DMS 273 (cell line): ENCODE data around the gene STRN.
"Not testable (repeated sequence)": the region's sequence is repeated elsewhere in the genome, so short reads cannot be mapped to it uniquely, and the experiment has no call there.

Experiments
- DNase-seq: peaks from one replicate; lab custom pipeline; 2025; ENCODE audit not compliant: unreplicated experiment; lab: John Stamatoyannopoulos, UW

STRN gene

DNA sequence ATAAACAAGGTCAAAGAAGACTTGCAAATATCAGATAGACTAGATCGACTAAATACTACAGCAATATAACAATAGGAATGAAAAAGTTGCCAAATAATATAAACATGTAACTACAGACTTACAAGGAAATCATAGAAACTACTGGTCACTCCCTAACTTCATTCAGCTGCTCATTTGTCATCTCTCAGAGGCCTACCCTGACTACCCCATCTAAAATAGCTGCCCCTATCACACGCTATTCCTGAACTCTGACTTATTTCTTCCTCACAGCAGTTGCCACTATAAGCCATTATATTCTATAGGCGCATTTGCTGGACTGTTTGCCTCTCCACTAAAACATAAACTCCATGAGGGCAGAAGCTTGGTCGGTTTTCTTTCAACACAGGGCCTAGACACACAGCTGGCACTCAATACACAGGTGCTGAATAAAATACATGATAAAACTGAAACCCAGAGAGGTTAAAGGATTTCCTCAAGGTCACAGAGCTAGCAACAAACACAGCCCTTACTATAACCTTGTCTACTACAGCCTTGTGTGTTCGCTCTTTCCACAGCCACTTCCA is 1.8 kb downstream of the STRN start:
- DNase-seq: no peak

DNA sequence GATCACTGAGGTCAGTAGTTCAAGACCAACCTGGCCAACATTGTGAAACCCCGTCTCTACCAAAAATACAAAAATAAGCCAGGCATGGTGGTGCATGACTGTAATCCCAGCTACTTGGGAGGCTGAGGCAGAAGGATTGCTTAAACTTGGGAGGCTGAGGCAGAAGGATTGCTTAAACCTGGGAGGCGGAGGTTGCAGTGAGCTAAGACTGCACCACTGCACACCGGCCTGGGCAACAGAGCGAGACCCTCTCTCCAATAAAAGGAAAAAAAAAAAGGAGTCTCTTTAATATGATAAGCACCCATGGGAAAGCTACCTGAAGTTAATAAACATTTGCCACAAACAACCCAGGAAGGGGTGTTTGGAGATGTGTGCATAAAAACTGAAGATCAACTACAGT is 2.6 kb downstream of the STRN start:
- DNase-seq: no peak

DNA sequence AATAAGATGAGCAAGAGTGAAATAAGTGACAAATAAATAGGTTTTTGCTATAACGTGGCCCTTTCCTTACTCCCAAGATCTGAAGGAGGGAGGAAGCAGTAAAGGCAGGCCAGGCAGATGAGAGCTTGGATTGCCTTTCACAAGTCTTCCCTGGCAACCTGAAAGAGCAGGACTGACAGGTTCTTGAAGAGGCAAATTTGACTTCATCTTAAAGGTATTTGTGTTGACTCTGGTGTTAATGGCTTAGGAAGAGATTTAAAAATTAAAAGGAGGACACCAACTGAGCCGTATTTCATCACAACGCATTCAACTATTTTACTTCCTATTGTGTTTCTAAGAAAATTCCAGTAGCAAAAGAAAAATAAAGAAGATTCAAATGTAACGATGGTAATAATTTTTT is 3.2 kb downstream of the STRN start:
- no peak for DNase-seq

DNA sequence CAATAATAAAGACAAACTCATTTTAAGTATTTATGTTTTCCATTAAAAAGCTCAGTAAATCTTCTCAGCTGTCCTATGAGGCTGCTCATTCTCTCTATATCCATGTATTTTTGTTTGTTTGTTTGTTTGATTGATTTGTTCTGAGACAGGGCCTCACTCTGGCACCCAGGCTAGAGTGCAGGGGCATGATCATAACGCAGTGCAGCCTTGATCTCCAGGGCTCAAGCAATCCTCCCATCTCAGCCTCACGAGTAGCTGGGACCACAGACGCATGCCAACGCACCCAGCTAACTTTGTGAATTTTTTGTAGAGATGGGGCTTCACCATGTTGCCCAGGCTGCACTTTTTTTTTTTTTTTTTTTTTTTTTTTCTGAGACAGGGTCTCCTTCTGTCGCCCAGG is 5.6 kb downstream of the STRN start:
- DNase-seq: no peak

DNA sequence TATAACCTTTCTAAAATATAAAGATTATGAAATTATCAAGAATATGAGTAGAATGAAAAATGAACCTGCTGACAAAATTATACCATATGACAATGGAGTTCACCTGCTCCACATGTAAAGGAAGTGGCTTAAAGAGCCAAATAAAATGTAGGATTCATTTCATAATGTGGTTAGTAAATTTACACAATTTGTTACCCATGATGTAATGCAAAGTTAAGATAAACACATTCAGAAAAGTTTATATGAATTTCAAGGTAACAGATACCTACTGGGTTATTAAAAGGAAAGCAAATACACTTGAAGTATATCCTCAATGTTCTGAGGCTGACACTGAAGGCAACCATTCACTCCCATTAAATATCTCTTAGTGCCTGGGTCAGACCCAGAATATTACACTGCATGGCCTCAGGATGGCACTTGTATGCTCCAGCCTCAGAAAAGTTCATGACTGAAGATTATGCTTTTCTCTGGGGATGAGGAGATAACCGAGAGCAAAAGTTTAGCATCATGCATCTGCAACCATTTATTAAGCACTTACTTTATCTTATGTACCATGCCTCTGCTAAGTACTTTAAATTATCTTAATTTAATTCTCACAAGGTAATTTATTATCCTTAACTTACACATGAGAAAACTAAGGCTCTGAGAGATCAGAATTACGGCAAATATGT is 6.2 kb downstream of the STRN start:
- no peak for DNase-seq

DNA sequence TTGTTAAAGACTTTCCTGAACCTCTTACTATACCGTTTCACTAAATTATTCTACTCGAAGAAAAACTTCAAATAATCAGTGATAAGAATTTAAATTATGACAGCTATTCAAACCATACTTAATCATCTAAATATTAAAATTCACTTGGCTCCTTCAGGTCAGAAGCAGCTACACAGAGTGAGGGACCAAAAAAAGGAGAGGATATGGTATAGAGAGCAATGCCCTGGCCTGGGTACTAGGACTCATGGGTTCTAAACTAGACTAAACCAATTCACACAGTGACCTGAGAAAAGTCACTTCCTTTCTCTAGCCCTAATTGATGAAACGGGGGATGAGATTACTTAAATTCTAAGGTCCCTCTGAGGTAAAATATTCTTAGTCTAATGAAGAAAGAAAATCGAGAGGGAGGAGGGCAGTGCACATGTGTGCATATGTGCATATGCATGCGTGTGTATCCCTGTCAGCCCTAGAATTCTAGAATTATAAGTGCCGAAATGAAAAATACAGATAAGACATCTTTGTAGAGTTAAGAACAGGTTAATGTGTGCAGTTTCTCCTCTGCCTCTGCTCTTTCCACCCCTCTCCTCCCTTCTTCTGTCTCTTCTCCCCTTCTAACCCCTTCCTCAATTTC is 11.2 kb downstream of the STRN start:
- no peak for DNase-seq

DNA sequence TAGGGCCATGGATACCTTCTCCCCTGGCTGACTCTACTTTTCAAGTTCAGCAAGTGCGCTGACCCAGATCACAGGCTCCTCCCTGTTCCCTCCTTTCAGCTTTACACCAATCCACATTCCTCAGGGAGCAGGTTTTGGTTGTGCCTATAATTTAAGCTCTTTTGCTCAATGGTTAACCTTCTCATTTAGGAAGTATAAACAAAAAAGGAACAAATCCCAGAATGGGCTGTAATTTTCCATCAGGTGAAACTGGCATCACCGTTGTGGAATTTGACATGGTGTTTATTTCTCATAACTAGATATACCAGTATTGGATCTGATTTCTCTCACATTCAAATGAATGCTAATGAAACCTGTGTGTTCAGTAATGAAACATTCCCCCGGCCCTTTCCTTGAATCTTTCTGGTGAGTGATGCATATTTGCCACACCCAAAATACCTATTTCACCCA is 13.6 kb downstream of the STRN start:
- no peak for DNase-seq

DNA sequence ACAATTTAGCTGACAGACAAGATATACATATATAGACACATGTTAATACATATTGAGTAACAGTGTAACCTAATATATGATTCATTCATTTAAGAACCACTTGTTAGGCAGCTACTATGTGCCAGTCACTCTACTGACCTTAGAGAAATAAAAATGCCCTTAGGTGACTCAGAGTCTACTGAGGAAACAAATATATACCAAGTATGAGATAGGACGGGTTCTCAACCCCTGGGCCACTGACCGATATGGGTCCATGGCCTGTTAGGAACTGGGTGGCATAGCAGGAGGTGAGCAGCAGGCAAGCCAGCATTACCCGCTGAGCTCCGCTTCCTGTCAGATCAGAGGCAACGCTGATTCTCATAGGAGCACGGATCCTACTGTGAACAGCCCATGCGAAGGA is 14.8 kb downstream of the STRN start:
- DNase-seq: no peak

DNA sequence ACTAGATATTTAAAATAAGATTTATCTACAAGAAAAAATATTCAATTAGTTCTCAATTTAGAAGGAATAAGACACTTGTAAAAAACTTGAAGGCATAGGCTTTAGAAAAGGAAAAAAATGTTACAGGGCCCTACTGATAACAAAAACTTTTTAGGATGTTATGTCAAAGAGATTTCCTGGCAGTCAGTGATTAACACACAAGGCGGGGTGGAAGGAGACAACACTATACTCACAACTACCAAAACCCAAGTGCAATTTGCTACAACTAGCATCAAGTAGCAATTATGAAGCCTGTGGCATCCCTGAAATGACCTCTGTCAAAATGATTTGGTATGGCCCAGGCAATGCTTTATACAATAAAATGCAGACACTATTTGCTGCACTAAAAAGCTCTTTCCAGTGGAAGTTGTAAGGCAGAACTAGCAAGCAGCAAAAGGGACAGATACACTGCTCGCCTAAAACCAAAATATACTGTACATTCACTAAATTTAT is 15.3 kb downstream of the STRN start:
- no peak for DNase-seq

DNA sequence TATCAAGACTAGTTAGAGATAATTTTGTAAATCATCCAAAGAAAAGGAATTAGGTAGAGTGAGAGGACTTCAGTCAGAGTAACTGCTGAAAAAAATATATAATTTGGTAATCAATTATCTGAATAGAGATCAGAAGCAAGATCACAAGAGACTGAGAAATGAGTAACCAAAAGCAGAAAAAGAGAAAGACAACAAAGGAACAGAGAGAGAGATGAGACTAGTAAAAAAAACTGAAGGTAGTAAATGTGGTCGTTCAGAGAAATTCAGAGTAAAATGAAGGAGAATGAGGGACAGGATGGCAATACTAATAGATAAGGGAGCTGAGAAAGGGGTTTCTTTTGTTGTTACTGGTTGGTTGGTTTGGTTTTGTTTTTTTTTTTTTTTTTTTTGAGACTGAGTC is 16.5 kb downstream of the STRN start:
- DNase-seq: no peak

DNA sequence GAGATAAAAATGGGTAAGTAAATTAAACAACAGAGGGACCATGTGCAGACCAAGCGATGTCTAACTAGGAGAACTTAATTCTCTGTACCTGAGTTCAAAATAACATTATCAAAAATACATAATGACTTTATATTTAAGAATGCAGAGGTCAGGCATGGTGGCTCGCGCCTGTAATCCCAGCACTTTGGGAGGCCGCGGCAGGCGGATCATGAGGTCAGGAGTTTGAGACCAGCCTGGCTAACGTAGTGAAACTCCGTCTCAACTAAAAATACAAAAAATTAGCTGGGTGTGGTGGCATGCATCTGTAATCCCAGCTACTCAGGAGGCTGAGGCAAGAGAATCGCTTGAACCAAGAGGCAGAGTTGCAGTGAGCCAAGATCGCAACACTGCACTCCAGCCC is 21.1 kb downstream of the STRN start:
- not testable (repeated sequence) for DNase-seq

DNA sequence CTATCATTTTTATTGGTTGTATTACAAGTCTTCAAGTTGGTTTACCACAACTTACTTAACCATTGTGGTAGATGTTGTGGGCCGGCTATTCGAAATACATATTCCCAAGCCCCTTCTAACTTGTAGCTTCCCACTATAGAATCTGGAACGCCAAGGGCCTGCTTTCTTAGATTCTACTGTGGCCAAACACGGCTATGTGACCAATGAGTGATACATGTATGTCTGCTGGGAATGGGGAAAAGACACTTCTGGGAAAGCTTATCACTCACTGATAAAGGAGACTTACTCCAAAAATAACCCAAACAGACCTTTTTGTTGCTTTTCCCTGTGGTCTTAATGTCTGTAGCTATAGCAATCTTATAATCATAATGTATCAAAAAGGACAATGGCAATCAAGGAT is 24.5 kb downstream of the STRN start:
- no peak for DNase-seq

DNA sequence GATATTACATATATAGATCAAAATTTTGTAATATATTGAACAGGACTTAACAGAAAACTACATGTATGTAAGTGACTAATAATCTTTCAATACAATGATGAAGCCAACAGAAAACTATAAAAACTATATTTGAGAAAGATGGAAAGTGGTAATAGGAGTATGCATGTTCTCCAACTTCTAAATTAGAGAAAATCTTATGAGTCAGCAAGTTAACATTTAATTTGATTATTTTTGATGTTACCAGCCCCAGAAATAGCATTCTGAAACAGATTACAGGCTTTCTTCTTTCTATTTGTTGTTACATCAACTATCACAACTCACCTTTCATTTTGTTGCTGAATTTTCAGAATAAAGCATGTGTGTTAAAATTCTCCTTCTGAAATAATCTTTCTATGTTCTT is 29.8 kb downstream of the STRN start:
- DNase-seq: not testable (repeated sequence)

DNA sequence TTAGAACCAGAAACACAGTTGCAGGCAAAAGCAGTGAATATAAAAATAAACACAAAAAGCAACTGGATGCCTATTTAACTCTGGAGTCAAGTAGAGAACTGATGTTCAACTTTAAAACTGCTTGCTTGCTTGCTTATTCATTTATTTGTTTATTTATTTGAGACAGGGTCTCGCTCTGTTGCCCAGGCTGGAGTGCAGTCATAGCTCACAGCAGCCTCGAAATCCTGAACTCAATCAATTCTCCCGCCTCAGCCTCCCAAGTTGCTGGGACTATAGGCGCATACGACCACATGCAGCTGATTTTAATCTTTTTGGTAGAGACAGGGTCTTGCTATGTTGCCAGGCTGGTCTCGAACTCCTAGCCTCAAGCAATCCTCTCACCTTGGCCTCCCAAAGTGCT is 34.6 kb downstream of the STRN start:
- DNase-seq: not testable (repeated sequence)

DNA sequence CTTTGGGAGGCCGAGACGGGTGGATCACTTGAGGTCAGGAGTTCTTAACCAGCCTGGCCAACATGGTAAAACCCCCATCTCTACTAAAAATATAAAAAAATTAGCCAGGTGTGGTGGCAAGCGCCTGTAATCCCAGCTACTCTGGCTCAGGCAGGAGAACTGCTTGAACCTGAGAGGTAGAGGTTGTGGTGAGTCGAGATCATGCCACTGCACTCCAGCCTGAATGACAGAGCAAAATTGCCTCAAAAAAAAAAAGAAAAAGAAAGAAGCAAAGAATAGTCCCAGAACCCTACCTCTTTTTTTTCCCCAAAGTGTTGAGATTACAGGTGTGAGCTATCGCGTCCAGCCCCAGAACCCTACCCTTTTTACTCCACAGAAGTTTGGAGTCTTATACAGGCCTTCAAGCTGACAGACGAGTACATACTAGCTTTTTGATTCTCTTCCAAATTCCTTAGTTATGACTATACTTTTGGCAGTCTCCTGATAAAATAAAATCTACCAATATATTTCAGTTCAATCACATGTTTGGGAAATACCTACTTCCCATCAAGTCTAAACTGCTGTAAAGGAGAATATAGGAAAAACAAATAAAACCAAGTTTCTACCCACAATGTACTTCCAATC is 35.4 kb downstream of the STRN start:
- DNase-seq: not testable (repeated sequence)

DNA sequence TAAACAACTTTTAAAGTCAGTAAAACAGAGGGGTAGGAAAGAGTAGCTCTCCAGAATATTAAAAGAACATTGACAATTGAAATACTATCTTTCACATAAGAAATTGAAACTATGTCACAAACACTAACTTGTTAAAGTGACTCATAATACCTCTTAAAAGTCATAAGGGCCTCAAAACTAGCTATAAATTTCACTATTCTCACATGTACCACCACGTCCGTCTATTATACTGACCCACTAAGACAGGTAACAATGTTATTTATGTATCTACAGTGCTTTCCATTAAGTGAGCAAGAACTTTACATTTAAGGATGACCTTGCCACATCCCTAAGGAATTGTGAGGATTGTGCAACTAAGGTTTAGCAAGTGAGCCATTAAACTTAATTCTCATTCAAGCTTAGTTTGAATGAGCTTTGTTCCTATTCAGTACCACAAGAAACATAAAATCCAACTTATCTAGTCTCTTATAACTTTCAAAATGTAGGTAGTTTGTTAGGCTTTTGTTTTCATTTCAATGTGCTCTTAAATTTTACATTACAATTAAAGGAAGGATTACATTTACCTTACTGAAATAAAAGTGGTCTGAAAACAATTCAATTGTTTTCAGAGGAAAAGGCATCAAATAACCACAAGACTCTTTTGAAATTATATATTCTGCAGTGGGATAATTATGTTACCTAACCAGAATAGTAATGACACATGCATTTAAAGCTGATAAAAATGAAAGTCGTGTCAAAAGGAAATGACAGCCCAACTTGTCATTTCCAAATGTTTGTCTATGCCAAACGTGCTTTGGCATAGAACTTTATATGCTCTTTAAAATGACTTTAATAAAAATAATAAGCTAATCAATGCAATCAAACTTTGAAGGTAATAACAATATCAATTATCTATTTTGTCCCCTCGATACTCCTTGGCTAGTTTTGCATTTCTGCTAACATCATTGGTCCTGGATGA is 39.9 kb downstream of the STRN start:
- DNase-seq: not testable (repeated sequence)

DNA sequence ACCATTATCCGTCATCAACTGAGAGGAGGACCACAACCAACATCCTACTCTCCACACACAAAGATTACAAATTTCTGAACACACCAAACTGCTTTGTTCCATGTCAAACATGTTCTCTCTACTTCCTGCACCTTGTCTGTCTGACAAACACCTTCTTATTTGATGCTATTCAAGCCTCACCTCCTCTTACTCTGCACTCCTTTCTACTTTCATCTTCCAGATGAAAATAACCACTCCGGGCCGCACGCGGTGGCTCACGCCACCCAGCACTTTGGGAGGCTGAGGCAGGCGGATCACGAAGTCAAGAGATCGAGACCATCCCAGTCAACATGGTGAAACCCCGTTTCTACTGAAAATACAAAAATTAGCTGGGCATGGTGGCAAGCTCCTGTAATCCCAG is 43.7 kb downstream of the STRN start:
- DNase-seq: not testable (repeated sequence)

DNA sequence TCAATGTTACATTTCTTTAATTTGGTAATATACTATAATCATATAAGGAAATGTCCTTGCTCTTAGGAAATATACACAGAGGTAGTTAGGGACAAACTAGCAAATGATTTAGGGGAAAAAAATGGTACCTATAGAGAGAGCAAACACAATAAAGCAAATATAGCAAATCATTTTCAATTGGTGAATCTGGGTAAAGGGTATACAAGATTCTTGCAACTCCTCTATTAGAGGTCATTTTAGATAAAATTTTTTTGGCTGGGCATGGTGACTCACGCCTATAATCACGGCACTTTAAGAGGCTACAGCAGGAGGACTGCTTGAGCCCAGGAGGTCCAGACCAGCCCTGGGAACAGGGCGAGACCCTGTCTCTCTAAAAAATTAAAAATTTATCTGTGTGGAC is 44.4 kb downstream of the STRN start:
- DNase-seq: no peak

DNA sequence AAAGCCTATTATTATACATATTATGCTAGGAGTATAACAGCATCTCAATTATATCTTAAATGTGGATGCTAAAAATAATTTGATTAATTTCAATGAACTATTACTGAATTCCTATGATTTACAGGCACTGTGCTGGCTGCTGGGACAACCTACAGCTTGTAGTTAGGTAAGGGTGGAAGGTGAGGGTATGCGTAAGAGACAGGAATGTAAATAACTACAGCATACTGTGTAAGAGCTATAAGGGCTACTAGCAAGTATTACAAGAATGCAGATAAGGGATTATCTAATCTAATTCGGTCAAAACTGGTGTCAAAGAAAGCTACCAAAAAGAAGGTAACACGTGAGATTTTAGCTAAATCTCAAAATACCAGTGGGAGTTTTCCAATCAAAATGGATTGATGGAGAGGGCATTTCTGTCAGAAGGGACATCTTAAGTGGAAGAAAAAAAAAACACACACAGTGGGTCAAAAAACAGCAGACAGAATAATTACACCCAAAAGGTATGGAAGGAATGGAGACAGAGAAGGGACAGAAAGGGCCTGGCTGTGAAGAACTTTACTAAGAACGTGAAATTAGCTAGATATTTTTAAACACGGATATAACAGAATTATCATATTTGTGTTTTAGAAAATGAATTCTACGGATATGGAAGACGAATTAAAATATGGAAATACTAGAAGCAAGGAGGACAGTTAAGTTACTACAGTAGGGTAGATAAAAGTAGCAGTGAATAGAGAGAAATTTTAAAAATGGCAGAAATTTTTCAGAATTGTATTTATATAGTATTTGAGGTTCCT is 47.1 kb downstream of the STRN start:
- no peak for DNase-seq

DNA sequence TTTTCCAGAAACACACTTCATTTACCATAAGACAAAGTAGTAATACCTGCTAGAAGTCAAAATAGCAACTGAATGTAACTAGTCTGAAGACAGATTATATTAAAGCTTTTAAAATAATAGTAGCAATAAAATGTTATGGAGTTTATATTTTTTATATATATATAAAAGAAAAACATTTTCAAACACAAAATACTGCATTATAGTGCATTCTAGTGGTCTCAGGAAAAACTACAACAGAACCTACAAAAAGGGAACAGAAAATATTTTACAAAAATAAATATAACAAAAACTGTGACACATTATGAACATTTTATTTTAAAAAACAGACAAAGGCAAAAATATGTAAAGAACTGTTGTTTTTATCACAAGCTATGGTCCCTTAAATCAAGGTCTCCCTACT is 48.0 kb downstream of the STRN start:
- no peak for DNase-seq
